Measurements from ENCODE around the gene DNAJC4. TPM values are rescaled to one million over a fixed set of nuclear protein-coding genes. Genes with fewer than 3 reads are reported as not detected.

DNAJC4 gene
- total and polyA plus RNA-seq, 9 of the 15 experiments (the other 6 are each of a cell fraction or from before 2014, with no cell fraction given) = 4.0 to 32.6 (median 19.9) TPM

DNA sequence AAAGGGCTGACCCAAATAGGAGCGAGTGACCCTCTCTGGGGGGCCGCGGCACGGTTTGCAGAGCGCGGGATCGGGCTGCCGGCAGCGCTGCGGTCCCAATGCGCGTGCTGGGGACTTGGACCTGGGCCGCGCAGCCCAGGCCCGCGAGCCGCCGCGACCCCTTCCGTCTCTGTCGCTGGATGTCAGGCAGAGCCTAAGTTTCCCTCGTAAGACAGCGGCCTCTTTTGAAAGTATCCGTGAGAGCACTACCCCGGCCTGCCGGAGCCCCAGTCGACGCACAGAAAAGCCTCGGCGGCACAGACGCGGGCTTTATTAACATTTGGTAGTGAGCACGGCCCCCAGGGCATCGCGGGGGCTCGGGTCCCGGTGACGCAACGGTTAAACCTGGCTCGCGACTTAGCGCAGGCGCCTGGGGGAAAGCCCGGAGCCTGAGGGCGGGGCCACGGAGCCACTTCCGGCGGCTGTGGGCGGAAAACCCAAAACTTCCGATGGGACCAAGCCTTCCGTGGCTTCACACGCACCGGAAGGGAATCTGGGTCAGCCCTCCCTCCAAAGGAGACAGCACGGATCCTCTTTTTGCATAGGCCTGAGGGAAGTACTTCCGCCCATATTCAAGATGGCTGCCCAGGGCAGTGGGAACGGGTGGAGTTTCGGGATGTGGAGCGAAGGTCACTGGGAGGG, 39.3 kb downstream of the DNAJC4 start (continued):
- TF ChIP-seq, protein P1, sequence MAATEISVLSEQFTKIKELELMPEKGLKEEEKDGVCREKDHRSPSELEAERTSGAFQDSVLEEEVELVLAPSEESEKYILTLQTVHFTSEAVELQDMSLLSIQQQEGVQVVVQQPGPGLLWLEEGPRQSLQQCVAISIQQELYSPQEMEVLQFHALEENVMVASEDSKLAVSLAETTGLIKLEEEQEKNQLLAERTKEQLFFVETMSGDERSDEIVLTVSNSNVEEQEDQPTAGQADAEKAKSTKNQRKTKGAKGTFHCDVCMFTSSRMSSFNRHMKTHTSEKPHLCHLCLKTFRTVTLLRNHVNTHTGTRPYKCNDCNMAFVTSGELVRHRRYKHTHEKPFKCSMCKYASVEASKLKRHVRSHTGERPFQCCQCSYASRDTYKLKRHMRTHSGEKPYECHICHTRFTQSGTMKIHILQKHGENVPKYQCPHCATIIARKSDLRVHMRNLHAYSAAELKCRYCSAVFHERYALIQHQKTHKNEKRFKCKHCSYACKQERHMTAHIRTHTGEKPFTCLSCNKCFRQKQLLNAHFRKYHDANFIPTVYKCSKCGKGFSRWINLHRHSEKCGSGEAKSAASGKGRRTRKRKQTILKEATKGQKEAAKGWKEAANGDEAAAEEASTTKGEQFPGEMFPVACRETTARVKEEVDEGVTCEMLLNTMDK (IDR thresholded peaks at IDR 0.05; ENCODE audit: borderline replicate concordance, insufficient read depth, low read depth, low read length, poor library complexity, severe bottlenecking) = no peak
- TF ChIP-seq HMGN3 (IDR thresholded peaks at IDR 0.05; ENCODE audit: borderline replicate concordance, extremely low read depth, insufficient read length, low read depth, low read length) (no peak), ARID1B (IDR thresholded peaks at IDR 0.05) (no peak), TAF1 (IDR thresholded peaks at IDR 0.05; ENCODE audit: control insufficient read depth, extremely low read depth, insufficient read depth, low read length, severe bottlenecking) (peak; percentile 84), POLR2A (conservative IDR thresholded peaks at IDR 0.05) (peak; percentile 77), HNRNPL (IDR thresholded peaks at IDR 0.05; ENCODE audit: low read depth, low read length) (no peak), RFX7 (CRISPR knock-in tag; IDR thresholded peaks at IDR 0.05) (no peak), RBM22 (IDR thresholded peaks at IDR 0.05; ENCODE audit: low read depth, low read length, poor library complexity, severe bottlenecking) (peak; percentile 89), POLR2AphosphoS5 (IDR thresholded peaks at IDR 0.05; ENCODE audit: control insufficient read depth, insufficient read depth, low read depth, low read length) (peak; percentile 65), IRF2 (CRISPR knock-in tag; IDR thresholded peaks at IDR 0.05) (no peak), SMARCB1 (IDR thresholded peaks at IDR 0.05; ENCODE audit: insufficient read length, low read depth) (no peak), ZNF699 (CRISPR knock-in tag; IDR thresholded peaks at IDR 0.05; ENCODE audit: insufficient replicate concordance) (no peak), NONO (IDR thresholded peaks at IDR 0.05; ENCODE audit: low read depth in 2 of 2, low read length in 1 of 2) (0 out of 4 replicates have a peak, but pooled peaks of 1 of the 2 experiments have one; percentile 57)
- TF ChIP-seq, protein P2, sequence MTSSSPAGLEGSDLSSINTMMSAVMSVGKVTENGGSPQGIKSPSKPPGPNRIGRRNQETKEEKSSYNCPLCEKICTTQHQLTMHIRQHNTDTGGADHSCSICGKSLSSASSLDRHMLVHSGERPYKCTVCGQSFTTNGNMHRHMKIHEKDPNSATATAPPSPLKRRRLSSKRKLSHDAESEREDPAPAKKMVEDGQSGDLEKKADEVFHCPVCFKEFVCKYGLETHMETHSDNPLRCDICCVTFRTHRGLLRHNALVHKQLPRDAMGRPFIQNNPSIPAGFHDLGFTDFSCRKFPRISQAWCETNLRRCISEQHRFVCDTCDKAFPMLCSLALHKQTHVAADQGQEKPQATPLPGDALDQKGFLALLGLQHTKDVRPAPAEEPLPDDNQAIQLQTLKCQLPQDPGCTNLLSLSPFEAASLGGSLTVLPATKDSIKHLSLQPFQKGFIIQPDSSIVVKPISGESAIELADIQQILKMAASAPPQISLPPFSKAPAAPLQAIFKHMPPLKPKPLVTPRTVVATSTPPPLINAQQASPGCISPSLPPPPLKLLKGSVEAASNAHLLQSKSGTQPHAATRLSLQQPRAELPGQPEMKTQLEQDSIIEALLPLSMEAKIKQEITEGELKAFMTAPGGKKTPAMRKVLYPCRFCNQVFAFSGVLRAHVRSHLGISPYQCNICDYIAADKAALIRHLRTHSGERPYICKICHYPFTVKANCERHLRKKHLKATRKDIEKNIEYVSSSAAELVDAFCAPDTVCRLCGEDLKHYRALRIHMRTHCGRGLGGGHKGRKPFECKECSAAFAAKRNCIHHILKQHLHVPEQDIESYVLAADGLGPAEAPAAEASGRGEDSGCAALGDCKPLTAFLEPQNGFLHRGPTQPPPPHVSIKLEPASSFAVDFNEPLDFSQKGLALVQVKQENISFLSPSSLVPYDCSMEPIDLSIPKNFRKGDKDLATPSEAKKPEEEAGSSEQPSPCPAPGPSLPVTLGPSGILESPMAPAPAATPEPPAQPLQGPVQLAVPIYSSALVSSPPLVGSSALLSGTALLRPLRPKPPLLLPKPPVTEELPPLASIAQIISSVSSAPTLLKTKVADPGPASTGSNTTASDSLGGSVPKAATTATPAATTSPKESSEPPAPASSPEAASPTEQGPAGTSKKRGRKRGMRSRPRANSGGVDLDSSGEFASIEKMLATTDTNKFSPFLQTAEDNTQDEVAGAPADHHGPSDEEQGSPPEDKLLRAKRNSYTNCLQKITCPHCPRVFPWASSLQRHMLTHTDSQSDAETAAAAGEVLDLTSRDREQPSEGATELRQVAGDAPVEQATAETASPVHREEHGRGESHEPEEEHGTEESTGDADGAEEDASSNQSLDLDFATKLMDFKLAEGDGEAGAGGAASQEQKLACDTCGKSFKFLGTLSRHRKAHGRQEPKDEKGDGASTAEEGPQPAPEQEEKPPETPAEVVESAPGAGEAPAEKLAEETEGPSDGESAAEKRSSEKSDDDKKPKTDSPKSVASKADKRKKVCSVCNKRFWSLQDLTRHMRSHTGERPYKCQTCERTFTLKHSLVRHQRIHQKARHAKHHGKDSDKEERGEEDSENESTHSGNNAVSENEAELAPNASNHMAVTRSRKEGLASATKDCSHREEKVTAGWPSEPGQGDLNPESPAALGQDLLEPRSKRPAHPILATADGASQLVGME (CRISPR knock-in tag; IDR thresholded peaks at IDR 0.05) = no peak; the same call in 1 of the 2 replicates
- TF ChIP-seq, protein P3, sequence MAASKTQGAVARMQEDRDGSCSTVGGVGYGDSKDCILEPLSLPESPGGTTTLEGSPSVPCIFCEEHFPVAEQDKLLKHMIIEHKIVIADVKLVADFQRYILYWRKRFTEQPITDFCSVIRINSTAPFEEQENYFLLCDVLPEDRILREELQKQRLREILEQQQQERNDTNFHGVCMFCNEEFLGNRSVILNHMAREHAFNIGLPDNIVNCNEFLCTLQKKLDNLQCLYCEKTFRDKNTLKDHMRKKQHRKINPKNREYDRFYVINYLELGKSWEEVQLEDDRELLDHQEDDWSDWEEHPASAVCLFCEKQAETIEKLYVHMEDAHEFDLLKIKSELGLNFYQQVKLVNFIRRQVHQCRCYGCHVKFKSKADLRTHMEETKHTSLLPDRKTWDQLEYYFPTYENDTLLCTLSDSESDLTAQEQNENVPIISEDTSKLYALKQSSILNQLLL (CRISPR knock-in tag; IDR thresholded peaks at IDR 0.05; ENCODE audit: borderline replicate concordance) = 0 out of 2 replicates have a peak, but pooled peaks have one; percentile 44
- TF ChIP-seq, protein P4, sequence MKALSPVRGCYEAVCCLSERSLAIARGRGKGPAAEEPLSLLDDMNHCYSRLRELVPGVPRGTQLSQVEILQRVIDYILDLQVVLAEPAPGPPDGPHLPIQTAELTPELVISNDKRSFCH (CRISPR knock-in tag; IDR thresholded peaks at IDR 0.05) = no peak
- TF ChIP-seq, protein P4 (tag; IDR thresholded peaks at IDR 0.05) = no peak; the same call in 1 of the 2 replicates
